ENCODE results near the gene VCAN.

Gene VCAN

DNA sequence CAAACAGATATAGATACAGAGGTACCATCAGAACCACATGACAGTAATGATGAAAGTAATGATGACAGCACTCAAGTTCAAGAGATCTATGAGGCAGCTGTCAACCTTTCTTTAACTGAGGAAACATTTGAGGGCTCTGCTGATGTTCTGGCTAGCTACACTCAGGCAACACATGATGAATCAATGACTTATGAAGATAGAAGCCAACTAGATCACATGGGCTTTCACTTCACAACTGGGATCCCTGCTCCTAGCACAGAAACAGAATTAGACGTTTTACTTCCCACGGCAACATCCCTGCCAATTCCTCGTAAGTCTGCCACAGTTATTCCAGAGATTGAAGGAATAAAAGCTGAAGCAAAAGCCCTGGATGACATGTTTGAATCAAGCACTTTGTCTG lies 69.2 kb downstream of the VCAN start:
- DNase-seq, result no peak

- no peak for DNase-seq
Observed at GRCh38 chr5:83542839-83543238, 71.3 kb downstream of the VCAN start.

DNA sequence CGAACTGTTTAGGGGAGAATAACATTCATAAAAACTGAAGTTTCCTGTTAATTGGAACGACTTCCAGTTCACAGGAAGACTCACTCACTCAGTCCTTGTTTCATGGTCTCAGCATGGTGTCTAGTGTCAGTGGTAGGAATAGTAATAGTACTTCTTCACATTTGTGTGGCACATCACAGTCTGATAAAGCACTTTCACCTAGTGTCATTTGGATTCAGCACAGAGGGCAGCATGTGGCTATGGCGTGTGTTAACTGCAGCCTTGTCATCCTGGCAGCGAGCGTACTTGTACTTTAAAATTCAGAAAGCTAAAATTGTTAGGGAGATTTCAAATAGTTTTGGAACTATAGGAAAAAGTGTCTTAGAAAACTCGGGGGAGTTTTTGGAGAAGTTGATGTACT lies 72.4 kb downstream of the VCAN start:
- no peak for DNase-seq

GRCh38 chr5:83547161-83547560 lies 75.6 kb downstream of the VCAN start:
- no peak for DNase-seq

GRCh38 chr5:83547889-83548288 lies 76.3 kb downstream of the VCAN start:
- DNase-seq, result no peak

DNA sequence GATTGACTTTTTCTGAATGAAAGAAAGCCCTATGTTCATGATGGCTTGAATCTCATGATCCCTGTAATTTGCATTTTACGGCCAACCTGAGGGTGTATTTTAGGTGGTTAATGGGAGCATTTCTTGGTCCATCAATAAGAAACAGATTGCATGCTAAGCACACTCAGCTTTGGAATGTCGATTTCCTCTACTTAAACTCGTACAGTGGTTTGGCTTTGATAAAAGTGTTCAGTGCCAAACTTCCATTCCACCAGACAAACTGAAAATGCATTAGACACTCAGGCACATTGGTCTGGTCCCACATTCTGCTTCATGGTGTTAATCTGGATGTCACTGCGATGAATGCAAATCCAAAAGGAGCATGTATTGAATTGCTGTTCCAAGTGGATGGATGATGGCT lies 77.0 kb downstream of the VCAN start:
- DNase-seq, result no peak

GRCh38 chr5:83549076-83549475 lies 77.5 kb downstream of the VCAN start:
- DNase-seq, result no peak

DNA sequence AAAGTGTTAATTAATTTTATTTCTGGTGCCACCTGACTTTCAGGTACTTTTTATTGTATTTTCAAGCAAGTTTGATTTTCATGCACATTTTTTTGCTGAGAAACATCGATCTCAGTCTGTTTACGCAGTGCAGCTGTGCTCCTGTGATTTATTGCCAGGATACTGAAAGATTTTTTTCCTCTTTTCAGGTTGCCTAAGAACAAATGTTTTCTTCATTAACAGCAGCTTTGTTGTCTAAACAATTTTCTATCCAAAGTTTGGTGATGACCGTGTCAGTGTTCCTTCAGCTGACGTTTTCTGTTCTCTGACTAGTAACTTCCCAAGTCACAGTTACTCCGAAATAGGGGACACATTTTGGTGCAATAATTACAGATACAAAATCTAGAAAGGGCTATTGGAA lies 78.1 kb downstream of the VCAN start:
- no peak for DNase-seq

- no peak for DNase-seq
Observed at GRCh38 chr5:83551821-83552220, 80.3 kb downstream of the VCAN start.

- no peak for DNase-seq
Observed at GRCh38 chr5:83552275-83552674, 80.7 kb downstream of the VCAN start.

- no peak for DNase-seq
Observed at GRCh38 chr5:83553000-83553486, 81.5 kb downstream of the VCAN start.

- no peak for DNase-seq
Observed at GRCh38 chr5:83554133-83554532, 82.6 kb downstream of the VCAN start.

DNA sequence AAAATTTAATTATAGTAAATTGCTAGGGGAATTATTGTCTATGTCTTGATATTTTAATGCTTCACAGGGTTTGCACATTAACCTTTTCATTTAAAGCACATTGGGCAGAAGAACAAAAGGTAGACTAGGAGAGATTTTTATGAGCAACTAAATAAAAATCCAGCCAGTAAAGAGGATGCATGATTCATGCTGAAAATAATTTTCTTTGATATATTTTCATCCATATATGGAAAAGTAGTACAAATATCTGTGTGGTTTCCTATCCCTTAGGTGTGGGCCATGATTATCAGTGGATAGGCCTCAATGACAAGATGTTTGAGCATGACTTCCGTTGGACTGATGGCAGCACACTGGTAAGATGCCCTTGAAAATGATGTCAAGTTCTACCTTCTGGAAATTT lies 83.1 kb downstream of the VCAN start:
- DNase-seq, result no peak

- DNase-seq, result no peak
Observed at GRCh38 chr5:83555263-83555662, 83.7 kb downstream of the VCAN start.

DNA sequence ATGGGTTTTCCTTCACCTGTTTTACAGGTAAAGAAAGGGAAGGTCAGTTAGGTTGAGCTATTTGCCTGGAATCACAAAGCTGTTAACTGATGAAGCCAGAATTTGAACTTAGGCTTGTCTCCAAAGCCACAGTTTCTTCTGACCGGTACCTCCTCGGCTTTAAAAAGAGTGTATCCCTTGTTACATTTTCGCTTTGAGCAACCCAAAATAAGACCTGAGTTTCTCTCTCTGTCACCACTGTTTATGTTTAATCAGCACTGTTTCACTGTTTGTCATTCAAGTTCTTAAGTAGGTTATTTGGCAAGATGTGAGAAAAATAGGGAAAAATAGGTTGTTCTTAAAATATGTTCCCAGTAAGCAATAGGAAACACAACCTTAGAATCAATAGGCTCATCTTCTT lies 84.6 kb downstream of the VCAN start:
- no peak for DNase-seq

GRCh38 chr5:83559118-83559785 lies 87.7 kb downstream of the VCAN start:
- DNase-seq, result no peak

- no peak for DNase-seq
Observed at GRCh38 chr5:83562071-83562606, 90.6 kb downstream of the VCAN start.

- DNase-seq, result no peak
Observed at GRCh38 chr5:83562791-83563557, 91.4 kb downstream of the VCAN start.

DNA sequence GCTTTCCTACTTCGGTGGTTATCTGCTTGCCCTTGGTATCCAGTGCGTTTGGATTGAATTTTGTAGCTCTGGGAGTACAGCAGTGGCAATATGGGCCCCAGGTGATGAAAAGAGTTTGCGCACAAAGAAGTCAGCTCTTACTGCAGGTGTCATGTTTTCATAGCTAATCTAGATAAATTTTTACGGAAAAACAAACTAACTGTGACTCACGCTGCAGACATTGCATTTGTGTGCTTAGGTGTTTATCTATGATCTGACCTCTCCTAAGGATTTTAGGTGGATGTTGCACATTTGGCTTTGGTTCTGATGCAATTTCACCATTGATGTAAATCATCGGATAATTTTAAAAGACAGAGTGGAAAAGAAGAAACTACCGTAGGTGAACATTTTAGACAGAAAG lies 92.1 kb downstream of the VCAN start:
- DNase-seq, result no peak

- no peak for DNase-seq
Observed at GRCh38 chr5:83564069-83564749, 92.7 kb downstream of the VCAN start.

DNA sequence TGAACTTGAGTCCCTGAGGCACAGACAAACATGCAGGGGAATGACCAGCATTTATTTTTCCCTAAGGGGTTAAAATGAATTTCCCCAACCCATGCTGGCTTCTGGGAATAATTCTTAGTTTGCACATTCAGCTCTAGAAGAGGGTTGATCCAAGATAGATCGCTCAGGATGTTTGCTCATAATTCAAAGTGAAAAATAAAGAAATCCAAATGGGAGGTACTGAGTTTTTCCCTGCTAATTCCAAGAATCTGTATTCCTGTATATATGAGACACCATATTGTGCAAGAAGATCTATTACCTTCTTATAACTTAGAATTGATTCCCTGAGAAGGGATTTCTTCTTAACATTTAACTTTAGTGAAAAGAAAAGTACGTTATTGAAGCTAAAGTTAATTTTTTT lies 96.2 kb downstream of the VCAN start:
- DNase-seq, result no peak

DNA sequence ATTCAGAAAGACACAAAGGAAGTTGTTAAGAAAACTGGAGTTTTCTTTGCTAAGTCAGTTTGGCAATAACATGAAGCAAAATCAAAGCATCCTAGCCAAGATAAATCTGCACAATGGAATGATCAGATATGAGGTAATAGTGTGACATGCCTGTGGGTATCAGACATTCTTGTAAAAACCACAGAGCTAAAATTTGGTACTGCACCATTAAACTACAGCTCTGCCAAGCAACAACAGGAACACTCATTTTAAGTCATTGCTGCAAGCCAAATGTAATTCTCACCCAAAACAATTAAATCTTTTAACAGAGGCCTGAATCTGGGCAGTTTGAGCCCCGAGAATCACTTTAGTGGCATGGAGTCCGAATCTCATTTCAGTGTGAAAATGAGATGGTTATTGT lies 96.6 kb downstream of the VCAN start:
- DNase-seq, result no peak

DNA sequence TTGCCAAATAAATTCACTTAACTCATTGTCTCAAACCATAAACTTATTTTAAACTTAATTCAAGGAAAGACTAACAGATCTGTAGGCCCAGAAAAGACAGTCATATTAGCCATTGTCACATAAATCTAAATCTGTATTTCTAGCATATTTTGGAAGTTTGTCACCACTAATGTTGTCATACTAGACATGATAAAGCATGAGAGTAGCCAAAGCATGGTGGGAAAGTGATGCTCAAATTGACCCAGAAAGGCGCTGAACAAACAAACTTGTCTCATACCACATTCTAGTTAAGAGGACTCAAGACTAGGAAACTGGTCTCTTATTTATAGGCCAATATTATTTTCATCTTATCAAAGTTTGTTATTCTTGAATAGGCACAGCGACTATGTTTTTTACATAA lies 99.4 kb downstream of the VCAN start:
- no peak for DNase-seq

GRCh38 chr5:83572271-83572670 lies 100.7 kb downstream of the VCAN start:
- no peak for DNase-seq

Data from GF-D8 (cell line).